GM12878 (cell line): ENCODE results near the gene TNK2. TPM values are rescaled to one million over a fixed set of nuclear protein-coding genes. Genes with fewer than 3 reads are reported as not detected.

Experiments
- BHLHE40 ChIP-seq, 2 experiments: fragments of 450-650 bp in 1 of 2; IDR thresholded peaks; 2 replicates each; pipeline ENCODE4 v1.6.1; 2011 to 2017; ENCODE audit warnings: low read depth in 2 of 2, borderline replicate concordance in 1 of 2, improper control_type of control experiment in 1 of 2, low read length in 1 of 2, mild to moderate bottlenecking in 1 of 2
- MTA3 ChIP-seq: IDR thresholded peaks from 2 replicates; pipeline ENCODE4 v1.6.1; 2012; ENCODE audit warnings: low read length, inconsistent platforms, borderline replicate concordance
- PML ChIP-seq: IDR thresholded peaks from 2 replicates; pipeline ENCODE4 v1.6.1; 2012; ENCODE audit warnings: low read length, inconsistent platforms
- SMAD1 ChIP-seq: fragments of 450-650 bp; IDR thresholded peaks from 2 replicates; pipeline ENCODE4 v1.6.1; 2018; ENCODE audit warnings: mild to moderate bottlenecking, low read depth; ENCODE audit not compliant: partially characterized antibody
- TARDBP ChIP-seq: IDR thresholded peaks from 2 replicates; pipeline ENCODE4 v1.6.1; 2016; ENCODE audit warnings: borderline replicate concordance
- YY1 ChIP-seq: IDR thresholded peaks from 2 replicates; pipeline ENCODE4 v1.6.1; 2011; ENCODE audit warnings: low read depth, mild to moderate bottlenecking, low read length
- ZNF274 ChIP-seq: IDR thresholded peaks from one replicate; pipeline ENCODE4 v1.8.0; 2011; ENCODE audit not compliant: insufficient read length, insufficient read depth
- polyA plus RNA-seq, 11 experiments: library from polyadenylated mRNA; depleted of rRNA in 4 of 11; unstranded in 6 of 11; stranded (reverse) in 5 of 11; fragments of >200 nt; fragmentation: Nextera tagmentation in 4 of 11; fragmentation: Illumina TruSeq in 1 of 11; extraction: Ambion mirVana in 4 of 11; extraction: Trizol in 1 of 11; gene quantifications; 1 replicate in 1 of 11; 2 replicates in 10 of 11; pipeline versions ENCODE4 v1.2.1 to v1.2.3, GENCODE V29; 2011 to 2016; ENCODE audit warnings: inconsistent platforms in 2 of 11, missing spikeins in 2 of 11, low read depth in 1 of 11
- total RNA-seq, 4 experiments: library from RNA; depleted of rRNA in 3 of 4; stranded (reverse); fragments of >200 nt in 3 of 4; fragmentation: Illumina TruSeq in 1 of 4; extraction: Trizol in 1 of 4; gene quantifications; 2 replicates each; pipeline versions ENCODE4 v1.2.1 to v1.2.3, GENCODE V29; 2013 to 2021
- TF ChIP-seq, protein P1 (sequence below): fragments of 450-650 bp; IDR thresholded peaks from 2 replicates; pipeline ENCODE4 v1.6.1; 2017; ENCODE audit warnings: low read depth, mild to moderate bottlenecking, moderate library complexity
- TF ChIP-seq, protein P2 (sequence below): IDR thresholded peaks from 2 replicates; pipeline ENCODE4 v1.6.1; 2012; ENCODE audit warnings: mild to moderate bottlenecking, low read depth, low read length
- TF ChIP-seq, protein P3 (sequence below): fragments of 450-650 bp; IDR thresholded peaks from 2 replicates; pipeline ENCODE4 v1.6.1; 2017; ENCODE audit warnings: borderline replicate concordance
- TF ChIP-seq, protein P4 (sequence below): fragments of 450-650 bp; IDR thresholded peaks from 2 replicates; pipeline ENCODE4 v1.6.1; 2017; ENCODE audit warnings: antibody characterized with exemption, mild to moderate bottlenecking, moderate library complexity
- TF ChIP-seq, protein P5 (sequence below): fragments of 450-650 bp; formaldehyde crosslinking; IDR thresholded peaks from 2 replicates; pipeline ENCODE4 v1.5.0; 2022; ENCODE audit warnings: mild to moderate bottlenecking, missing genetic modification characterization

Gene TNK2
- total and polyA plus RNA-seq, 10 of the 15 experiments (the other 5 are each of a cell fraction or from before 2014, with no cell fraction given) = 0.13 to 47.8 (median 10.8) TPM

DNA sequence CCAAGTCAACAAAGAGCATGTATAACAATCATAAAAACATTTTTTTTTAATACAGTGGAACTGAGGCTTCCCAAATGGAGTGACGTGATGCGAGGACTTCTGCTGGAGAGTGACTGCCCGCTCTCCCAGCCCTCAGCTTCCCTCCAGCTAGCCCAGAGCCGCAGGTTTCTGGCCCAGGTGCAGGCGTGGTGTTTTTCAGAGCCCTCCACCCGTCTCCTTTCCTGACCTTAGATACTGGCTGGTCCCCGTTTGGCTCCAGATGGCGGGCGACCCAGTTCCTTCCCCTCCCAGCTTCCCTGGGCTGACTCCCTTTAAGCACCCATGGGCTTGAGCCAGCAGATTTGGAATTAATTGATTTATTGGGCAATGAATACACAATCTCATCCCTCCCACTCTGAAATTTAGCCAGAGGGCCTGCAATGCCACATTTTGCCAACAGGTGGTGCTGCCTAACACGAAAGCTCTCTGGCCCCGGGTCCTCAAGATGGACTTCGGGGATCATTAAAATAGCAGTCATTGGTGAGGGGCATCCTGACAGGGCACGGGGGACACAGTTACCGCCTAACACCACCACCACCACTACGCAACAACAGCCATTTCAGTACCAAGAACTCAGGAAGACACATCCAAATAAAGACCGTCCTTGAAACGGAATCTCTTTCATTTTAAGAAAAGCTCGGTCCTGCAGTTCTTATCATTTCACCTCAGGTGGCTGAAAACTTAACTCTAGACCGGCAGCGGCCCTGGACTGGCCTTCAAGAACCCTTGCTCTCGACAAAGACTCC lies 49.1 kb downstream of the TNK2 start (continued):
- TF ChIP-seq SMAD1 (no peak), PML (no peak), YY1 (peak; percentile 74), ZNF274 (no peak), TARDBP (no peak), MTA3 (no peak), BHLHE40 (IDR thresholded peaks at IDR 0.05; ENCODE audit: borderline replicate concordance in 1 of 2, low read depth in 2 of 2, low read length in 1 of 2) (0 out of 4 replicates have a peak, but pooled peaks of 1 of the 2 experiments have one; percentile 18)
- TF ChIP-seq, protein P1, sequence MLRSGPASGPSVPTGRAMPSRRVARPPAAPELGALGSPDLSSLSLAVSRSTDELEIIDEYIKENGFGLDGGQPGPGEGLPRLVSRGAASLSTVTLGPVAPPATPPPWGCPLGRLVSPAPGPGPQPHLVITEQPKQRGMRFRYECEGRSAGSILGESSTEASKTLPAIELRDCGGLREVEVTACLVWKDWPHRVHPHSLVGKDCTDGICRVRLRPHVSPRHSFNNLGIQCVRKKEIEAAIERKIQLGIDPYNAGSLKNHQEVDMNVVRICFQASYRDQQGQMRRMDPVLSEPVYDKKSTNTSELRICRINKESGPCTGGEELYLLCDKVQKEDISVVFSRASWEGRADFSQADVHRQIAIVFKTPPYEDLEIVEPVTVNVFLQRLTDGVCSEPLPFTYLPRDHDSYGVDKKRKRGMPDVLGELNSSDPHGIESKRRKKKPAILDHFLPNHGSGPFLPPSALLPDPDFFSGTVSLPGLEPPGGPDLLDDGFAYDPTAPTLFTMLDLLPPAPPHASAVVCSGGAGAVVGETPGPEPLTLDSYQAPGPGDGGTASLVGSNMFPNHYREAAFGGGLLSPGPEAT = no peak
- TF ChIP-seq, protein P2, sequence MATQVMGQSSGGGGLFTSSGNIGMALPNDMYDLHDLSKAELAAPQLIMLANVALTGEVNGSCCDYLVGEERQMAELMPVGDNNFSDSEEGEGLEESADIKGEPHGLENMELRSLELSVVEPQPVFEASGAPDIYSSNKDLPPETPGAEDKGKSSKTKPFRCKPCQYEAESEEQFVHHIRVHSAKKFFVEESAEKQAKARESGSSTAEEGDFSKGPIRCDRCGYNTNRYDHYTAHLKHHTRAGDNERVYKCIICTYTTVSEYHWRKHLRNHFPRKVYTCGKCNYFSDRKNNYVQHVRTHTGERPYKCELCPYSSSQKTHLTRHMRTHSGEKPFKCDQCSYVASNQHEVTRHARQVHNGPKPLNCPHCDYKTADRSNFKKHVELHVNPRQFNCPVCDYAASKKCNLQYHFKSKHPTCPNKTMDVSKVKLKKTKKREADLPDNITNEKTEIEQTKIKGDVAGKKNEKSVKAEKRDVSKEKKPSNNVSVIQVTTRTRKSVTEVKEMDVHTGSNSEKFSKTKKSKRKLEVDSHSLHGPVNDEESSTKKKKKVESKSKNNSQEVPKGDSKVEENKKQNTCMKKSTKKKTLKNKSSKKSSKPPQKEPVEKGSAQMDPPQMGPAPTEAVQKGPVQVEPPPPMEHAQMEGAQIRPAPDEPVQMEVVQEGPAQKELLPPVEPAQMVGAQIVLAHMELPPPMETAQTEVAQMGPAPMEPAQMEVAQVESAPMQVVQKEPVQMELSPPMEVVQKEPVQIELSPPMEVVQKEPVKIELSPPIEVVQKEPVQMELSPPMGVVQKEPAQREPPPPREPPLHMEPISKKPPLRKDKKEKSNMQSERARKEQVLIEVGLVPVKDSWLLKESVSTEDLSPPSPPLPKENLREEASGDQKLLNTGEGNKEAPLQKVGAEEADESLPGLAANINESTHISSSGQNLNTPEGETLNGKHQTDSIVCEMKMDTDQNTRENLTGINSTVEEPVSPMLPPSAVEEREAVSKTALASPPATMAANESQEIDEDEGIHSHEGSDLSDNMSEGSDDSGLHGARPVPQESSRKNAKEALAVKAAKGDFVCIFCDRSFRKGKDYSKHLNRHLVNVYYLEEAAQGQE = no peak
- TF ChIP-seq, protein P3, sequence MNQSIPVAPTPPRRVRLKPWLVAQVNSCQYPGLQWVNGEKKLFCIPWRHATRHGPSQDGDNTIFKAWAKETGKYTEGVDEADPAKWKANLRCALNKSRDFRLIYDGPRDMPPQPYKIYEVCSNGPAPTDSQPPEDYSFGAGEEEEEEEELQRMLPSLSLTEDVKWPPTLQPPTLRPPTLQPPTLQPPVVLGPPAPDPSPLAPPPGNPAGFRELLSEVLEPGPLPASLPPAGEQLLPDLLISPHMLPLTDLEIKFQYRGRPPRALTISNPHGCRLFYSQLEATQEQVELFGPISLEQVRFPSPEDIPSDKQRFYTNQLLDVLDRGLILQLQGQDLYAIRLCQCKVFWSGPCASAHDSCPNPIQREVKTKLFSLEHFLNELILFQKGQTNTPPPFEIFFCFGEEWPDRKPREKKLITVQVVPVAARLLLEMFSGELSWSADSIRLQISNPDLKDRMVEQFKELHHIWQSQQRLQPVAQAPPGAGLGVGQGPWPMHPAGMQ = no peak
- TF ChIP-seq, protein P4, sequence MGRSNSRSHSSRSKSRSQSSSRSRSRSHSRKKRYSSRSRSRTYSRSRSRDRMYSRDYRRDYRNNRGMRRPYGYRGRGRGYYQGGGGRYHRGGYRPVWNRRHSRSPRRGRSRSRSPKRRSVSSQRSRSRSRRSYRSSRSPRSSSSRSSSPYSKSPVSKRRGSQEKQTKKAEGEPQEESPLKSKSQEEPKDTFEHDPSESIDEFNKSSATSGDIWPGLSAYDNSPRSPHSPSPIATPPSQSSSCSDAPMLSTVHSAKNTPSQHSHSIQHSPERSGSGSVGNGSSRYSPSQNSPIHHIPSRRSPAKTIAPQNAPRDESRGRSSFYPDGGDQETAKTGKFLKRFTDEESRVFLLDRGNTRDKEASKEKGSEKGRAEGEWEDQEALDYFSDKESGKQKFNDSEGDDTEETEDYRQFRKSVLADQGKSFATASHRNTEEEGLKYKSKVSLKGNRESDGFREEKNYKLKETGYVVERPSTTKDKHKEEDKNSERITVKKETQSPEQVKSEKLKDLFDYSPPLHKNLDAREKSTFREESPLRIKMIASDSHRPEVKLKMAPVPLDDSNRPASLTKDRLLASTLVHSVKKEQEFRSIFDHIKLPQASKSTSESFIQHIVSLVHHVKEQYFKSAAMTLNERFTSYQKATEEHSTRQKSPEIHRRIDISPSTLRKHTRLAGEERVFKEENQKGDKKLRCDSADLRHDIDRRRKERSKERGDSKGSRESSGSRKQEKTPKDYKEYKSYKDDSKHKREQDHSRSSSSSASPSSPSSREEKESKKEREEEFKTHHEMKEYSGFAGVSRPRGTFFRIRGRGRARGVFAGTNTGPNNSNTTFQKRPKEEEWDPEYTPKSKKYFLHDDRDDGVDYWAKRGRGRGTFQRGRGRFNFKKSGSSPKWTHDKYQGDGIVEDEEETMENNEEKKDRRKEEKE = no peak
- TF ChIP-seq, protein P5, sequence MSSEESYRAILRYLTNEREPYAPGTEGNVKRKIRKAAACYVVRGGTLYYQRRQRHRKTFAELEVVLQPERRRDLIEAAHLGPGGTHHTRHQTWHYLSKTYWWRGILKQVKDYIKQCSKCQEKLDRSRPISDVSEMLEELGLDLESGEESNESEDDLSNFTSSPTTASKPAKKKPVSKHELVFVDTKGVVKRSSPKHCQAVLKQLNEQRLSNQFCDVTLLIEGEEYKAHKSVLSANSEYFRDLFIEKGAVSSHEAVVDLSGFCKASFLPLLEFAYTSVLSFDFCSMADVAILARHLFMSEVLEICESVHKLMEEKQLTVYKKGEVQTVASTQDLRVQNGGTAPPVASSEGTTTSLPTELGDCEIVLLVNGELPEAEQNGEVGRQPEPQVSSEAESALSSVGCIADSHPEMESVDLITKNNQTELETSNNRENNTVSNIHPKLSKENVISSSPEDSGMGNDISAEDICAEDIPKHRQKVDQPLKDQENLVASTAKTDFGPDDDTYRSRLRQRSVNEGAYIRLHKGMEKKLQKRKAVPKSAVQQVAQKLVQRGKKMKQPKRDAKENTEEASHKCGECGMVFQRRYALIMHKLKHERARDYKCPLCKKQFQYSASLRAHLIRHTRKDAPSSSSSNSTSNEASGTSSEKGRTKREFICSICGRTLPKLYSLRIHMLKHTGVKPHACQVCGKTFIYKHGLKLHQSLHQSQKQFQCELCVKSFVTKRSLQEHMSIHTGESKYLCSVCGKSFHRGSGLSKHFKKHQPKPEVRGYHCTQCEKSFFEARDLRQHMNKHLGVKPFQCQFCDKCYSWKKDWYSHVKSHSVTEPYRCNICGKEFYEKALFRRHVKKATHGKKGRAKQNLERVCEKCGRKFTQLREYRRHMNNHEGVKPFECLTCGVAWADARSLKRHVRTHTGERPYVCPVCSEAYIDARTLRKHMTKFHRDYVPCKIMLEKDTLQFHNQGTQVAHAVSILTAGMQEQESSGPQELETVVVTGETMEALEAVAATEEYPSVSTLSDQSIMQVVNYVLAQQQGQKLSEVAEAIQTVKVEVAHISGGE (CRISPR knock-in tag) = no peak
- TF ChIP-seq, all 136 proteins: peak for 6
